Esophagus squamous epithelium (tissue), 4 donors: ENCODE measurements around the gene LRCOL1.

Experiments
- POLR2A ChIP-seq, 4 donors: fragments of 450-650 bp; IDR thresholded peaks; one replicate each; pipeline ENCODE4 v1.6.1; 2017; ENCODE audit warnings: antibody characterized with exemption in 4 of 4, mild to moderate bottlenecking in 4 of 4, moderate library complexity in 3 of 4
- TF ChIP-seq, protein P1 (sequence below), 6 experiments: fragments of 450-650 bp in 4 of 6; fragments of 200-600 bp in 2 of 6; sonication (generic) in 2 of 6; IDR thresholded peaks; one replicate each; pipeline ENCODE4 v1.5.1; 2016 to 2019; ENCODE audit warnings: antibody characterized with exemption in 6 of 6, mild to moderate bottlenecking in 4 of 6, moderate library complexity in 4 of 6

DNA sequence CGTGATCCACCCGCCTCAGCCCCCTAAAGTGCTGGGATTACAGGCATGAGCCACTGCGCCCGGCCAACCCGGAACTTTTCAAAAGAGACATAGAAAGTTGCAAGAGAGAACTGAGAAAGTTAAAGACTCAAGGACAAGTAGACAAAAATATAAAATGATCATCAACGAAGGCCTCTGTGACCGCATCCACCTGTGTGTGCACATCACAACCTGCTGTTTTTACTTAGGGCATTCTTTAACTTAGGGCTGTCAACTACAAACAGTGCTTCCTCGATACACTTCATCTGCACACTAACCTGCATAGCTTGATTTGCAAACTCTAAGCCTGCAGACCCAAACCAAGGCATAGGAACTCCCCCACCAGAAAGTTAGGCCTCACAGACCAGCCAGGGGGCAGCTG is 23.0 kb upstream of the LRCOL1 start:
- TF ChIP-seq, protein P1, sequence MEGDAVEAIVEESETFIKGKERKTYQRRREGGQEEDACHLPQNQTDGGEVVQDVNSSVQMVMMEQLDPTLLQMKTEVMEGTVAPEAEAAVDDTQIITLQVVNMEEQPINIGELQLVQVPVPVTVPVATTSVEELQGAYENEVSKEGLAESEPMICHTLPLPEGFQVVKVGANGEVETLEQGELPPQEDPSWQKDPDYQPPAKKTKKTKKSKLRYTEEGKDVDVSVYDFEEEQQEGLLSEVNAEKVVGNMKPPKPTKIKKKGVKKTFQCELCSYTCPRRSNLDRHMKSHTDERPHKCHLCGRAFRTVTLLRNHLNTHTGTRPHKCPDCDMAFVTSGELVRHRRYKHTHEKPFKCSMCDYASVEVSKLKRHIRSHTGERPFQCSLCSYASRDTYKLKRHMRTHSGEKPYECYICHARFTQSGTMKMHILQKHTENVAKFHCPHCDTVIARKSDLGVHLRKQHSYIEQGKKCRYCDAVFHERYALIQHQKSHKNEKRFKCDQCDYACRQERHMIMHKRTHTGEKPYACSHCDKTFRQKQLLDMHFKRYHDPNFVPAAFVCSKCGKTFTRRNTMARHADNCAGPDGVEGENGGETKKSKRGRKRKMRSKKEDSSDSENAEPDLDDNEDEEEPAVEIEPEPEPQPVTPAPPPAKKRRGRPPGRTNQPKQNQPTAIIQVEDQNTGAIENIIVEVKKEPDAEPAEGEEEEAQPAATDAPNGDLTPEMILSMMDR (IDR thresholded peaks at IDR 0.05), result no peak
- no peak for TF ChIP-seq POLR2A (IDR thresholded peaks at IDR 0.05)
